Hepatocyte (in vitro differentiated cells): Measurements from ENCODE around the gene SAT2. TPM values are rescaled to one million over a fixed set of nuclear protein-coding genes. Genes with fewer than 3 reads are reported as not detected.

Experiments used
- DNase-seq: peaks from one replicate; pipeline ENCODE4 v3.0.0-alpha.2; 2016; ENCODE audit warnings: low spot score
- H2AFZ ChIP-seq: fragments of 200-600 bp; sonication (generic); 2 replicates; pipeline ENCODE4 v1.6.0; 2016; ENCODE audit warnings: antibody characterized with exemption, mild to moderate bottlenecking
- H3K27ac ChIP-seq: fragments of 200-600 bp; sonication (generic); 2 replicates; pipeline ENCODE4 v1.5.1; 2016; ENCODE audit warnings: mild to moderate bottlenecking
- H3K27me3 ChIP-seq: fragments of 200-600 bp; sonication (generic); 2 replicates; pipeline ENCODE4 v1.6.1; 2016
- H3K36me3 ChIP-seq: fragments of 200-600 bp; sonication (generic); replicated peaks from 2 replicates; pipeline ENCODE4 v1.5.1; 2016; ENCODE audit warnings: low read depth; ENCODE audit not compliant: insufficient read depth
- H3K4me1 ChIP-seq: fragments of 200-600 bp; sonication (generic); 2 replicates; pipeline ENCODE4 v1.5.1; 2016; ENCODE audit warnings: mild to moderate bottlenecking, moderate library complexity; ENCODE audit not compliant: insufficient read depth
- H3K4me2 ChIP-seq: fragments of 200-600 bp; sonication (generic); 2 replicates; pipeline ENCODE4 v1.6.0; 2016
- H3K4me3 ChIP-seq: fragments of 200-600 bp; sonication (generic); 2 replicates; pipeline ENCODE4 v1.5.1; 2016; ENCODE audit warnings: mild to moderate bottlenecking
- H3K79me2 ChIP-seq: fragments of 200-600 bp; sonication (generic); 2 replicates; pipeline ENCODE4 v1.6.0; 2017; ENCODE audit warnings: mild to moderate bottlenecking
- H3K9me2 ChIP-seq: fragments of 200-600 bp; sonication (generic); replicated peaks from 2 replicates; pipeline ENCODE4 v1.6.0; 2017; ENCODE audit warnings: mild to moderate bottlenecking; ENCODE audit not compliant: insufficient read depth
- H3K9me3 ChIP-seq: fragments of 200-600 bp; sonication (generic); 2 replicates; pipeline ENCODE4 v1.5.1; 2016; ENCODE audit warnings: low read depth, mild to moderate bottlenecking
- H4K20me1 ChIP-seq: fragments of 200-600 bp; sonication (generic); 2 replicates; pipeline ENCODE4 v1.6.0; 2016; ENCODE audit warnings: mild to moderate bottlenecking; ENCODE audit not compliant: insufficient read depth, poor library complexity, severe bottlenecking
- EZH2 ChIP-seq: fragments of 200-600 bp; sonication (generic); IDR thresholded peaks from 2 replicates; pipeline ENCODE4 v1.6.1; 2016; ENCODE audit warnings: antibody characterized with exemption, mild to moderate bottlenecking, borderline replicate concordance
- EZH2phosphoT487 ChIP-seq: fragments of 200-600 bp; sonication (generic); IDR thresholded peaks from one replicate; pipeline ENCODE4 v1.6.1; 2018; ENCODE audit warnings: antibody characterized with exemption, mild to moderate bottlenecking, low read depth, moderate library complexity; ENCODE audit not compliant: unreplicated experiment, severe bottlenecking
- WGBS: methylation state at CpG from one replicate; pipeline ENCODE4 v1.1.6; 2016; ENCODE audit warnings: low lambda C conversion rate; ENCODE audit errors: missing lambda C conversion rate; 5-methylcytosine and 5-hydroxymethylcytosine counted together
- polyA plus RNA-seq: library from polyadenylated mRNA; unstranded; fragments of >200 nt; fragmentation: Nextera tagmentation; extraction: Ambion mirVana; gene quantifications from 2 replicates; pipeline ENCODE4 v1.2.1, GENCODE V29; 2016
- total RNA-seq: library from RNA; depleted of rRNA; stranded (reverse); fragments of >200 nt; gene quantifications from 2 replicates; pipeline ENCODE4 v1.2.3, GENCODE V29; 2014
- TF ChIP-seq, protein P1 (sequence below): fragments of 200-600 bp; sonication (generic); IDR thresholded peaks from 2 replicates; pipeline ENCODE4 v1.5.1; 2016; ENCODE audit warnings: antibody characterized with exemption, mild to moderate bottlenecking; ENCODE audit not compliant: poor library complexity

The SAT2 gene
- total and polyA plus RNA-seq, 2 experiments from 2014 or later: 130 to 138 TPM

DNA sequence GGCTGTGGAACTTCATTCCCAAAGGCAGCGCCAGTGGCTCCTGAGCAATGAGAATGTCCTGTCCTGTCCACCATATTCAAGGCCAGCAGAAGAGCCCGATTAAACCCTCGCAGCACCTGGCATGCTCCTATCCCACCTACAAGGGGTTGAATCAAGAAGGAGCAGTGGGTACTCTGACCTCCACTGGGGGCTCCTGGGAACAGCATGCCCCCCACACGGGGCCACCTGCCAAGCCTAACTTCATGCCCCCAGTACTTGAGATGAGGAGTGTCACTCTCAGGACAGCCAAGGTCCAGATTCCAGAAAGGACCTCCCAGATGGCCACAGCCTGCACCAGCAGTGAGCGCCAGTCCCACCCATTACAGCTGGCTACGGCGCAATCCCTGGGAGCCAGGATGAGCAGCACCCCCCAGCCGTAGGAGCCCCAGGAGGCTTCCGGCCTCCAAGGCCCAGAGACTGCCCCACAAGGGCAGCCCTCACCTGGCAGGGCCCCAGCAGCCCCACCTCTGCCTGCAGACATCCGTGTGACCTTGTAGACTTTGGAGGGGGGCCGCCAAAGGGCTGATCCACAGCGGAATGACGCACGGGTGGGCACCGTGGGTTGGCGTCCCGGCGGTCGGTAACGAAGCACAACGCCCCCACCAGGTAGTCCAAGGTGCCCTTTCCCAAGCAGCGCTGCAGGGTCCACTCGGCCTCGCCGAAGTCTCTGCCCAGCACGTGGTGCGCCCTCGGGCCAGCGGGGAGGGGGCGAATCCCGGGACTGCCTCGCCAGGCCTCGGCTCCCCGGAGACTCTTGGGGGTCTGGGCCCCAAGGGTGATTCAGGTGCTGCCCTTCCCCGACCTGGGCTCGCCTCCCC lies 45.0 kb downstream of the SAT2 start:
- peak overlapping the region; percentile 67 for H3K4me2 ChIP-seq
- no peaks in the 10 kb centered on the region for H3K9me3 ChIP-seq
- H3K4me1 ChIP-seq: peaks cover 26% of the 10 kb centered on the region
- DNase-seq: no peak
- no peak overlapping the region for H3K4me3 ChIP-seq
- TF ChIP-seq EZH2 (no peak), EZH2phosphoT487 (no peak)
- TF ChIP-seq, protein P1, sequence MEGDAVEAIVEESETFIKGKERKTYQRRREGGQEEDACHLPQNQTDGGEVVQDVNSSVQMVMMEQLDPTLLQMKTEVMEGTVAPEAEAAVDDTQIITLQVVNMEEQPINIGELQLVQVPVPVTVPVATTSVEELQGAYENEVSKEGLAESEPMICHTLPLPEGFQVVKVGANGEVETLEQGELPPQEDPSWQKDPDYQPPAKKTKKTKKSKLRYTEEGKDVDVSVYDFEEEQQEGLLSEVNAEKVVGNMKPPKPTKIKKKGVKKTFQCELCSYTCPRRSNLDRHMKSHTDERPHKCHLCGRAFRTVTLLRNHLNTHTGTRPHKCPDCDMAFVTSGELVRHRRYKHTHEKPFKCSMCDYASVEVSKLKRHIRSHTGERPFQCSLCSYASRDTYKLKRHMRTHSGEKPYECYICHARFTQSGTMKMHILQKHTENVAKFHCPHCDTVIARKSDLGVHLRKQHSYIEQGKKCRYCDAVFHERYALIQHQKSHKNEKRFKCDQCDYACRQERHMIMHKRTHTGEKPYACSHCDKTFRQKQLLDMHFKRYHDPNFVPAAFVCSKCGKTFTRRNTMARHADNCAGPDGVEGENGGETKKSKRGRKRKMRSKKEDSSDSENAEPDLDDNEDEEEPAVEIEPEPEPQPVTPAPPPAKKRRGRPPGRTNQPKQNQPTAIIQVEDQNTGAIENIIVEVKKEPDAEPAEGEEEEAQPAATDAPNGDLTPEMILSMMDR: no peak
- peaks cover 6% of the 10 kb centered on the region for H4K20me1 ChIP-seq
- peaks cover 54% of the 10 kb centered on the region for H3K79me2 ChIP-seq
- H3K27me3 ChIP-seq: no peaks in the 10 kb centered on the region
- no peaks in the 10 kb centered on the region for H3K36me3 ChIP-seq
- H2AFZ ChIP-seq: no peak overlapping the region
- peak overlapping the region; percentile 96 for H3K27ac ChIP-seq
- no peaks in the 10 kb centered on the region for H3K9me2 ChIP-seq
- WGBS: 96% methylated on average over 35 of the region's 36 CpGs

DNA sequence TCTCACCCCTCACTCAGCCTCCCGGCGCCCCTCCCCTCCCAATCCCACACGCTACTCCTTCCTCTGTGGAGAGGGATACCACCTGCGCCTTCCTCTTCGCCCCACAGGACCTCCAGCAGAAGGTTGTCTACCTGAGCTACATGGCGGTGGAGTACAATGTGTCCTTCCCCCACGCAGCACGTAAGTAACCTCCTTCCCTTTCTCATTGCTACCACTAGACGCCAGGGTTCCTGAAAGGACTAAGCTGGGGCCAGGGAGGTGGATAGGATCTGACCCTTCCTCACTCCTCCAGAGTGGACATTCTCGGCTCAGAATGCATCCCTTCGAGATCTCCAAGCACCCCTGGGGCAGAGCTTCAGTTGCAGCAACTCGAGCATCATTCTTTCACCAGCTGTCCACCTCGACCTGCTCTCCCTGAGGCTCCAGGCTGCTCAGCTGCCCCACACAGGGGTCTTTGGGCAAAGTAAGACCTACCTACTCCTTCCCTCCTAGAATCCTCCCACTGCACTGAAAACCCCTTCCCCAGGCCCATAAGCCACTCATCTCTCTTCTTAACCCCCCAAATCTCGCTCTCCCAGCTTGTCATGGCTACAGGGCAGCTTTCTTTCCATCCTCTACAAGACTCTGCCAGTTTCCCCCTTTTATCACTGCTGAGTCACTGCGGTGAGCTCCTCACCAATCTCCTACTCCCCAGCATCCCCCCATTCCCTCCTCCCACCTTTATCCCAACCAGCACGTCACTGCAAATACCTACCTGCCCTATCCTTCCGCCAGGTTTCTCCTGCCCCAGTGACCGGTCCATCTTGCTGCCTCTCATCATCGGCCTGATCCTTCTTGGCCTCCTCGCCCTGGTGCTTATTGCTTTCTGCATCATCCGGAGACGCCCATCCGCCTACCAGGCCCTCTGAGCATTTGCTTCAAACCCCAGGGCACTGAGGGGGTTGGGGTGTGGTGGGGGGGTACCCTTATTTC lies 46.7 kb downstream of the SAT2 start:
- Histone ChIP-seq H3K4me1 (peaks cover 28% of the 10 kb centered on the region), H3K9me2 (no peaks in the 10 kb centered on the region), H3K4me3 (no peak overlapping the region)

GRCh38 chr17:7579834-7580603 lies 47.6 kb downstream of the SAT2 start:
- Histone ChIP-seq H3K4me1 (peaks cover 36% of the 10 kb centered on the region), H4K20me1 (peaks cover 32% of the 10 kb centered on the region), H3K36me3 (peaks cover 2% of the 10 kb centered on the region), H3K4me3 (no peak overlapping the region), H3K9me3 (no peaks in the 10 kb centered on the region), H3K79me2 (peaks cover 68% of the 10 kb centered on the region), H3K27me3 (no peaks in the 10 kb centered on the region), H3K4me2 (peak overlapping the region; percentile 71), H3K9me2 (no peaks in the 10 kb centered on the region), H3K27ac (peak overlapping the region; percentile 98), H2AFZ (no peak overlapping the region)
- DNase-seq: no peak
- TF ChIP-seq EZH2phosphoT487: no peak
- no peak for TF ChIP-seq EZH2
- TF ChIP-seq, protein P1: no peak
- 89% methylated on average over 12 of the region's 12 CpGs for WGBS

More for the DNA sequence above, 46.7 kb downstream of the SAT2 start:
- H3K27me3 ChIP-seq: no peaks in the 10 kb centered on the region
- no peak overlapping the region for H2AFZ ChIP-seq
- no peaks in the 10 kb centered on the region for H3K9me3 ChIP-seq
- H3K4me2 ChIP-seq: peak overlapping the region; percentile 71
- H3K27ac ChIP-seq: peak overlapping the region; percentile 98
- no peak for TF ChIP-seq EZH2
- WGBS: 91% methylated on average over 23 of the region's 23 CpGs
- H3K79me2 ChIP-seq: peaks cover 68% of the 10 kb centered on the region
- no peak for DNase-seq
- peaks cover 24% of the 10 kb centered on the region for H4K20me1 ChIP-seq
- H3K36me3 ChIP-seq: no peaks in the 10 kb centered on the region
